Measurements from ENCODE around the gene FRK.

The FRK gene

DNA sequence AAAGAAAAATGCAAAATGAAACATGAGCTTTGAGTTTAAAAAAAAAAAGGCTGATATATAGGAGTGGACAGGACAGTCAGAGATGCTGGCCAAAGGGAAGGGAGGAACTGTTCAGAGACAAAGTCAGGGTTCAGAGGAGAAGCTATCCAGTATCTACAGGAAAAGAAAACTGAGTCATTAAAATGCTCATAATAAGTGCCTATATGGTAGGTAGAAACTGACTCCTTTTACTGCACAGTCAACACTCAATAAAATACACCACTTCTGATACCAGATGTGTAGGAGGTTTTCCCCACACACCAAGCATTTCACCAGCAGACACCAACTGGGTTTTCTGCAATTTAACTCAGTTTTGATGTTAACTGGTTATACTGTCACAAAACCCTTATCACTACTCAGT is 32.9 kb downstream of the FRK start:
- Histone ChIP-seq H3K9ac (ENCODE audit: low read length) (no peak overlapping the region), H3K9me3 (ENCODE audit: control insufficient read depth, low read length) (no peaks in the 10 kb centered on the region), H3K4me1 (ENCODE audit: control insufficient read depth, insufficient read depth, low read length) (peaks cover 16% of the 10 kb centered on the region), H3K36me3 (ENCODE audit: control insufficient read depth, insufficient read depth, low read length) (no peaks in the 10 kb centered on the region), H3K27me3 (ENCODE audit: control insufficient read depth, insufficient read depth, low read length) (no peaks in the 10 kb centered on the region), H3K4me3 (ENCODE audit: low read length) (no peak overlapping the region)

DNA sequence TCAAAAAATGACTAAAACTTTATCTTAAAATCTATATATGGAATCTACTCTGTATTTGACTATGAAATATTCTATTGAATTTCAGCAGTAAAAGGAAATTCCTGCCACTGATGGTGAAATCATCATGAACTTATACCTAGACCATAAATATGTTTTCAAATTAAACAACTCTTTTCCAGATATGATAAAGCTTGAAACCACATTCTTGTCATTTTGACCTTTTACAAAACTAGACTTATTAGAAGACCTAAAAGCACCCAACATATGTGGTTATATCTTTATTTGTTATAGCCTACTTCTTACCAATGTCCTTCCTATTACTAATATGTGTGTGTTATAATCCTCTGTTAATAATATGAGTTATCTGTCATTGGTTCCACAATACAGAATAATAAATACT is 35.3 kb downstream of the FRK start:
- no peaks in the 10 kb centered on the region for H3K27me3 ChIP-seq (ENCODE audit: control insufficient read depth, insufficient read depth, low read length)
- no peak overlapping the region for H3K4me3 ChIP-seq (ENCODE audit: low read length)
- no peaks in the 10 kb centered on the region for H3K36me3 ChIP-seq (ENCODE audit: control insufficient read depth, insufficient read depth, low read length)
- peaks cover 12% of the 10 kb centered on the region for H3K4me1 ChIP-seq (ENCODE audit: control insufficient read depth, insufficient read depth, low read length)
- H3K9ac ChIP-seq (ENCODE audit: low read length), result no peak overlapping the region
- no peaks in the 10 kb centered on the region for H3K9me3 ChIP-seq (ENCODE audit: control insufficient read depth, low read length)

DNA sequence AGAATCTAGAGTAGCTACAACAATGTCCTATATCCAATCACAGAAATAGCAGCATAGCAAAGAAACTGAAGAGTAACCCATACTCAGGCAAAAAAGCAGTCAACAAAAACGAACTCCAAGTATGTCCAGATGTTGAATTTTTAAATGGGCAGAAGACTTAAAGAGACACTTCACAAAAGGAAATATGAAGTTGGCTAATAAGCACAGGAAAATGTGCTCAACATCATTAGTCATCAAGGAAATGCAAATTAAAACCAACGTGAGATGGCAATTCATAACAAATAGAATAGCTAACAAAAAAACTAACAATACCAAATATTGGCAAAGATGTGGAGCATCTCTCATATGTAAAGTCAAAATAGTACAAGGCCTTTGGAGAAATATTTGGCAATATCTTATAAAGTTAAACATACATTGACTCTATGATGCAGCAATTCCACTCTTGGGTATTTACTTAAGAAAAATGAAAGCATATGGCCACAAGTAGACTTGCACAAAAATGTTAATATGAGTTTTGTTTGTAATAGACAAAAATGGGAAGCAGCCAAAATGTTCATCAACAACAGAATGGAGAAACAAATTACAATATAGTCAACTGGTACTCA is 37.7 kb downstream of the FRK start:
- Histone ChIP-seq H3K27me3 (ENCODE audit: control insufficient read depth, insufficient read depth, low read length) (no peaks in the 10 kb centered on the region), H3K36me3 (ENCODE audit: control insufficient read depth, insufficient read depth, low read length) (no peaks in the 10 kb centered on the region), H3K4me3 (ENCODE audit: low read length) (no peak overlapping the region), H3K9me3 (ENCODE audit: control insufficient read depth, low read length) (no peaks in the 10 kb centered on the region), H3K9ac (ENCODE audit: low read length) (no peak overlapping the region), H3K4me1 (ENCODE audit: control insufficient read depth, insufficient read depth, low read length) (peaks cover 14% of the 10 kb centered on the region)

DNA sequence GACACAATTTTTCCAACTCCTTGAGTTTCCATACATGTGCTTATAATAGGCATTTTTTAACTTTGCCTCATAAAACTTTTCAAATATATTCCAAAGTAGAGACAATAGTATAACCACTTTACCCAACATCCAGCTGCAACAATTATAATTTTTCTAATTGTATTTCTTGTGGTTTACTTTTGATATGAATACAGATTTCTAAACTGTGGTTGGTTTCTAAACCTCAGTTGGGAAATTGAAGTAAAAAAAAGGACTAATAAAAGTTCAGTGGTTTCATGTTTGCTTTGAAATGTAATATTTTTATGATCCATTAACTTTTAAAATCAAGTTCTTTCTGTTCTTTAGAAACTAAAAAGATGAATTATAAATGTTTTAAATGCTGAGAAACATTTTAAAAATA is 40.0 kb downstream of the FRK start:
- Histone ChIP-seq H3K9me3 (ENCODE audit: control insufficient read depth, low read length) (no peaks in the 10 kb centered on the region), H3K4me3 (ENCODE audit: low read length) (no peak overlapping the region), H3K27me3 (ENCODE audit: control insufficient read depth, insufficient read depth, low read length) (no peaks in the 10 kb centered on the region), H3K9ac (ENCODE audit: low read length) (no peak overlapping the region), H3K36me3 (ENCODE audit: control insufficient read depth, insufficient read depth, low read length) (no peaks in the 10 kb centered on the region), H3K4me1 (ENCODE audit: control insufficient read depth, insufficient read depth, low read length) (peaks cover 30% of the 10 kb centered on the region)

DNA sequence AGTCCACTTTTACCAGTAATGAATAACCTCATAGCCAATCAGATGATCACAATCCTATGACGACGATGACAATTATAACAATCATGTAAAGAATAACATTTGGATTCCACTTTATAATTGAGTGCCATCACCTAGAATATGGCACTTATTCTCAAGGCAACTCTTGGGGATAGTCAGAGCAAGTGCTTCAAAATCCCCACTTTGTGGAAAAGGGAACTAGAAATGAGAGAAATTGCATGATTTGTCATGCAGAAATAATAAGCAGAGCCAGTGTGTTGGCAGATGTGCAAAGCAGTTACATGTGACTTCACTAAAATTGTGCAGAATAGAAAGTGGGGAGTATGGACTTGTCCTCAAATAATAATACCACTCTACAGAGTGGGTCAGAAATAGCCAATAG is 41.3 kb downstream of the FRK start:
- no peak overlapping the region for H3K4me3 ChIP-seq (ENCODE audit: low read length)
- no peaks in the 10 kb centered on the region for H3K27me3 ChIP-seq (ENCODE audit: control insufficient read depth, insufficient read depth, low read length)
- no peaks in the 10 kb centered on the region for H3K9me3 ChIP-seq (ENCODE audit: control insufficient read depth, low read length)
- no peak overlapping the region for H3K9ac ChIP-seq (ENCODE audit: low read length)
- H3K4me1 ChIP-seq (ENCODE audit: control insufficient read depth, insufficient read depth, low read length), result peaks cover 36% of the 10 kb centered on the region
- no peaks in the 10 kb centered on the region for H3K36me3 ChIP-seq (ENCODE audit: control insufficient read depth, insufficient read depth, low read length)

DNA sequence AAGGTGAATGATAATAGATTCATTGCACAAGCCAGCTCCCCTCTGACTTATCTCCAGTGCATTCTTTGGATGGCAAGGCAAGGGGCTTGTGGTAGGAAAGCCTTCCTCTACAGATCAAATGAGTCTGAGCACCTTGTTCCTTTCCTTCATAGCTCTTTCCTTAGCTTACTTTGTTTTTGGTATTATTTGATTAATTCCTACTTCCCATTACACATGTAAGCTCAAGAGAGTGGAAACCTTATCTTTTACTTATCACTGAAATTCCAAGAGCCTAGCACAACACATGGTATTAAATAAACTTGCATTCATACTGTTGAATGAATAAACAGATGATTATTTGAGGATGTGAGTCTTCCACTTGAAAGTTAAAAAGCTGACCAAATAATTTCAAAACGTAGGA is 41.7 kb downstream of the FRK start:
- H3K4me1 ChIP-seq (ENCODE audit: control insufficient read depth, insufficient read depth, low read length), result peaks cover 39% of the 10 kb centered on the region
- no peaks in the 10 kb centered on the region for H3K27me3 ChIP-seq (ENCODE audit: control insufficient read depth, insufficient read depth, low read length)

DNA sequence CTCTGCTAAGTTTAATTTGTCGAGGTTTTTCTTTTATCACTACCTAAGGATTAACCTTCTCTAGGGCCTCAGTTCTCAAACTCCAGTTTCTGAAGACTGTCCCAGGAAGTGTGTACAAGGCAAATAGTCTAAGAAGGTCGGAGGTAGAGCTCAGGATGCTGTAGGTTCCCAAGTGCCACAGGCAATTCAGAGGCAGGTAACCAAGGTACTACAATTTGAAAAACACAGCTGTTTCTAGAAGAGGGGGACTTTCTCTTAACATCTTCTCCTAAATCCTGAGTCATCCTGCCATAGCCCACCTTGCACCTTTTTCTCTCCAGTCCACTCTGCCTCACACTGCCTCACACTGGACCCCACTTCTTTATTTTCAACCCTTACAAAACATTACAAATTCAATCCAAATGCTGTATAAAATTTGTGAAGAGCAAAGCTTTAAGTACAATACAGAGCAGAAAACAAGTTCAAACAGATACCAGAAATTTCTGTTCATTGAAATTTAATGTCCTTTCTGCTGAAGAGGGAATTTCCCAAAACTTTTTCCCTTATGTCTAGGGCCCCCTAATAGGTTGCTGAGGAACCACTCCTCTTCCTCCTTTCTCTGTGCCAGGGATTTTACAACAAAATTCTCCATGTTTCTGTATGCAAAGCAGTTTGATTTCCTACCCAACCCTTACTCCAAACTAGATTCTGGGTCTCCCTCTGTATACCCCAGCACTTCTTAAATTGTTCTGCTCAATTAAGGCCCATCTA is 43.0 kb downstream of the FRK start:
- H3K27me3 ChIP-seq (ENCODE audit: control insufficient read depth, insufficient read depth, low read length), result no peaks in the 10 kb centered on the region
- H3K9me3 ChIP-seq (ENCODE audit: control insufficient read depth, low read length), result no peaks in the 10 kb centered on the region
- H3K36me3 ChIP-seq (ENCODE audit: control insufficient read depth, insufficient read depth, low read length), result no peaks in the 10 kb centered on the region
- peaks cover 51% of the 10 kb centered on the region for H3K4me1 ChIP-seq (ENCODE audit: control insufficient read depth, insufficient read depth, low read length)
- no peak overlapping the region for H3K4me3 ChIP-seq (ENCODE audit: low read length)
- no peak overlapping the region for H3K9ac ChIP-seq (ENCODE audit: low read length)

More for the DNA sequence above, 41.7 kb downstream of the FRK start:
- Histone ChIP-seq H3K9ac (ENCODE audit: low read length) (no peak overlapping the region), H3K4me3 (ENCODE audit: low read length) (no peak overlapping the region), H3K36me3 (ENCODE audit: control insufficient read depth, insufficient read depth, low read length) (no peaks in the 10 kb centered on the region), H3K9me3 (ENCODE audit: control insufficient read depth, low read length) (no peaks in the 10 kb centered on the region)

DNA sequence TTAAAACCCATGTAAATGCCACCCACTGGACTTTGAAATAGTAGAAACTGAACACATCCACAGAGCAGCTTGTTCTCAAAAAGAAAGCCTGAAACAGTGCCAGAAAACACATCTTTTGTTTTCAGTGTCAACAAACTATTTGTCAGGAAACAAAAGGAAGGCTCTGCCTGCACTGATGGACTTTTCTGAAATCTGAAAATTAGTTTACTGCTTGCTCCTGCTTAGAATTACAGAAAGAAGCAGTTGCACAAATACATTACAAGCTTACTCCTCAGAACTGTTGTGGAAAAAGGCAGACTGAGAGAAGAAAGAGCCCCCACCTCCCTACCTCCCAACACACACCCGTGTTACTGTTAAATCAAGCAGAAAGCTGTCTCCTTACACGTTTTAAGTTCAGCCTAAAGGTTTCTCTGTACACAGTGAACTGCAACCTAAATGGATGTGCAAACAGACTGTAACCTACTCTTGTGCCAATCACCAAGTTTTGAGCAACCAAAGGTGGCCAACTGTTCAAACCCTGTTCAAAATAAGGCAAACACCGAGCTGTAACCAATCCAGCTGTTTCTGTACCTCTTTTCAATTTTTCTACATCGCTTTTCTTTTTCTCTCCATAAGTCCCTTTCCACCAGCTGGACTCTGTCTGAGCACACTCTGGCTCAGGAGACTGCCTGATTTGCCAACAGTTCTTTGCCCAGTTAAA is 43.7 kb downstream of the FRK start:
- no peak overlapping the region for H3K9ac ChIP-seq (ENCODE audit: low read length)
- H3K4me3 ChIP-seq (ENCODE audit: low read length), result no peak overlapping the region
- peaks cover 58% of the 10 kb centered on the region for H3K4me1 ChIP-seq (ENCODE audit: control insufficient read depth, insufficient read depth, low read length)
- H3K36me3 ChIP-seq (ENCODE audit: control insufficient read depth, insufficient read depth, low read length), result no peaks in the 10 kb centered on the region
- H3K27me3 ChIP-seq (ENCODE audit: control insufficient read depth, insufficient read depth, low read length), result no peaks in the 10 kb centered on the region
- H3K9me3 ChIP-seq (ENCODE audit: control insufficient read depth, low read length), result no peaks in the 10 kb centered on the region

DNA sequence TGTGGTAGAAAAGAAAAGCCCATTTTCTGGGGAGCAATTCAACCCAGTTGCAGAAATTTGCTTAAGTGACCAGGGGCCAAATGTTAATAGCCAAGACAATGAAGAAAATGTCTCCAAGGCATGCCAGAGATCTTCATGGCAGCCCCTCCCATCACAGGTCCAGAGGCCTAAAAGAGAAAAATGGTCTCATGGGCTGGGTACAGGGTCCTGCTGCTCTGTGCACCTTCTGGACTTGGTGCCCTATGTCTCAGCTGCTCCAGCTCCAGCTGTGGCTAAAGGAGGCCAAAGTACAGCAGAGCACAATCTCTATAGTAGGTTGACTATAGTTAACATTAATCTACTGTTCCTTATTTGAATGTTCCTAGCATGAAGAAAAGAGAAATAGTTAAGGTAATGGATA is 44.7 kb downstream of the FRK start:
- Histone ChIP-seq H3K4me1 (ENCODE audit: control insufficient read depth, insufficient read depth, low read length) (peaks cover 66% of the 10 kb centered on the region), H3K36me3 (ENCODE audit: control insufficient read depth, insufficient read depth, low read length) (no peaks in the 10 kb centered on the region), H3K27me3 (ENCODE audit: control insufficient read depth, insufficient read depth, low read length) (no peaks in the 10 kb centered on the region), H3K4me3 (ENCODE audit: low read length) (no peak overlapping the region), H3K9me3 (ENCODE audit: control insufficient read depth, low read length) (no peaks in the 10 kb centered on the region), H3K9ac (ENCODE audit: low read length) (no peak overlapping the region)

DNA sequence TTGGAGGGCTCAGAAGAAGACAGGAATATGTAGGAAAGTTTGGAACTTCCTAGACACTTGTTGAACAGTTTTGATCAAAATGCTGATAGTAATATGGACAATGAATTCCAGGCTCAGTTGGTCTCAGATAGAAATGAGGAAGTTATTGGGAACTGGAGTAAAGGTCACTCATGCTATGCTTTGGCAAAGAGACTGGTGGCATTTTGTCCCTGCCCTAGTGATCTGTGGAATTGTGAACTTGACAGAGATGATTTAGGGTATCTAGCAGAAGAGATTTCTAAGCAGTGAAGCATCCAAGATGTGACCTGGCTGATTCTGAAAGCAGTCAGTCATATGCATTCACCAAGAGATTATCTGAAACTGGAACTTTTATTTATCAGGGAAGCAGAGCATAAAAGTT is 45.1 kb downstream of the FRK start:
- Histone ChIP-seq H3K27me3 (ENCODE audit: control insufficient read depth, insufficient read depth, low read length) (no peaks in the 10 kb centered on the region), H3K4me1 (ENCODE audit: control insufficient read depth, insufficient read depth, low read length) (peaks cover 66% of the 10 kb centered on the region), H3K36me3 (ENCODE audit: control insufficient read depth, insufficient read depth, low read length) (no peaks in the 10 kb centered on the region), H3K4me3 (ENCODE audit: low read length) (no peak overlapping the region), H3K9me3 (ENCODE audit: control insufficient read depth, low read length) (no peaks in the 10 kb centered on the region), H3K9ac (ENCODE audit: low read length) (no peak overlapping the region)

DNA sequence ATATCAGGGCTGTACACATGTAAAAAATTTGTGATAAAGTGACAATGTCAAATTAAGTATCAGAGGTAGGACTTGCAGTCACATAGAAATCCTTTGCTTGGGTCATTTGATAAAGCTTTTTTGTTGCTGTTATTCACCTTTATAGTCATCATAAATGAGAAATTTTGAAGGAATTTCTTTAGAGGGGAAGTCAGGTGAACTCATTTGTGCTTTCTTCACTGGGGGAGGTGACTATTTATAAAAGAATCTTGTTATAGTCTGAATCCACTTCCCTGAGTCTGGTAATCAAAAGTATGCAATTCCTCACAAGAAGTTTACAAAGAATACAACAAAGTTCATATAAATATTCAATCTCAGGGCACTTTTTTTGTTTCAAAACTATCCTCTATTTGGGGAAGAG is 47.7 kb downstream of the FRK start:
- Histone ChIP-seq H3K4me1 (ENCODE audit: control insufficient read depth, insufficient read depth, low read length) (peaks cover 55% of the 10 kb centered on the region), H3K9me3 (ENCODE audit: control insufficient read depth, low read length) (no peaks in the 10 kb centered on the region), H3K9ac (ENCODE audit: low read length) (no peak overlapping the region), H3K27me3 (ENCODE audit: control insufficient read depth, insufficient read depth, low read length) (no peaks in the 10 kb centered on the region), H3K36me3 (ENCODE audit: control insufficient read depth, insufficient read depth, low read length) (no peaks in the 10 kb centered on the region), H3K4me3 (ENCODE audit: low read length) (no peak overlapping the region)

DNA sequence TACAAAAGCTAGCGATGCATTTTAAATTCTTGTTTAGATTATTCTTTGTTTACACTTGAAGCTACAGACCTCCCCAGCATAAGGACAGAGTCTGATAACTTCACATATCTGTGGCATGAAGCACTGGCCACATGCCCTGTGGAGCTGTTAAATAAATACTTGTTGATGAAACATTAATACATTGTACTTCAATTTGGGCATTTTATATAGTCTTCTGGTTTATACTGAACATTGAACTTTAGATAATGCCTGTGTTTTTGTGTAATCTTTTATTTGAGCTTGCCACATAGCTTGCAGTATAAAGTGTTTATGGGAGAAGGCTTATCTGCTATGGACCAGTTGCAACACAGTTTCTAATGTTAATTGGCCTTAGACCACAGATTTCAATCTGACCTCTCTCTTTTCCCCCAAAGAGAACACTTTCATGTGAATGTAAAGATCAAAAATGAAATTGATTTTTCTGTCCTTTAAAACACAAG is 48.2 kb downstream of the FRK start:
- no peaks in the 10 kb centered on the region for H3K36me3 ChIP-seq (ENCODE audit: control insufficient read depth, insufficient read depth, low read length)
- no peak overlapping the region for H3K4me3 ChIP-seq (ENCODE audit: low read length)
- H3K9ac ChIP-seq (ENCODE audit: low read length), result no peak overlapping the region
- no peaks in the 10 kb centered on the region for H3K27me3 ChIP-seq (ENCODE audit: control insufficient read depth, insufficient read depth, low read length)
- peaks cover 51% of the 10 kb centered on the region for H3K4me1 ChIP-seq (ENCODE audit: control insufficient read depth, insufficient read depth, low read length)
- H3K9me3 ChIP-seq (ENCODE audit: control insufficient read depth, low read length), result no peaks in the 10 kb centered on the region

Data from mucosa of stomach (tissue), 1 donor.